ENCODE measurements around the gene BRK1.
"Not testable (repeated sequence)": the region's sequence is repeated elsewhere in the genome, so short reads cannot be mapped to it uniquely, and the experiment has no call there.

The BRK1 gene

GRCh38 chr3:10140996-10141546, 25.6 kb downstream of the BRK1 start:
- peaks cover 3% of the 10 kb centered on the region; the same call in 1 of the 2 replicates for H3K9me3 ChIP-seq
- H4K20me1 ChIP-seq: peaks cover 41% of the 10 kb centered on the region
- H3K4me3 ChIP-seq: peak overlapping the region; percentile 83; the same call in 1 of the 2 replicates
- H3K27me3 ChIP-seq: no peaks in the 10 kb centered on the region
- TF ChIP-seq Cebpa-rat (IDR thresholded peaks at IDR 0.05): no peak
- H3K27ac ChIP-seq: peak overlapping the region; percentile 92
- H3K9ac ChIP-seq: no peak overlapping the region
- peaks cover 37% of the 10 kb centered on the region for H3K4me1 ChIP-seq
- peak overlapping the region; percentile 87 for H3K4me2 ChIP-seq
- H3K36me3 ChIP-seq: peaks cover 27% of the 10 kb centered on the region

GRCh38 chr3:10142707-10143560, 27.5 kb downstream of the BRK1 start:
- peaks cover 60% of the 10 kb centered on the region for H4K20me1 ChIP-seq
- peaks cover 46% of the 10 kb centered on the region for H3K36me3 ChIP-seq
- H3K9ac ChIP-seq: peak overlapping the region; percentile 94
- peak overlapping the region; percentile 83 for H3K4me3 ChIP-seq
- H3K27me3 ChIP-seq: no peaks in the 10 kb centered on the region
- peak overlapping the region; percentile 92 for H3K27ac ChIP-seq
- H3K4me1 ChIP-seq: peaks cover 39% of the 10 kb centered on the region
- no peaks in the 10 kb centered on the region for H3K9me3 ChIP-seq
- TF ChIP-seq Cebpa-rat (IDR thresholded peaks at IDR 0.05): peak; percentile 52; the same call in 1 of the 2 replicates
- H3K4me2 ChIP-seq: peak overlapping the region; percentile 87

GRCh38 chr3:10145685-10146084, 30.2 kb downstream of the BRK1 start:
- H3K36me3 ChIP-seq: peaks cover 71% of the 10 kb centered on the region
- peaks cover 86% of the 10 kb centered on the region for H4K20me1 ChIP-seq
- no peak for TF ChIP-seq Cebpa-rat (IDR thresholded peaks at IDR 0.05)
- peak overlapping the region; percentile 87; the same call in 1 of the 2 replicates for H3K4me2 ChIP-seq
- no peak overlapping the region for H3K4me3 ChIP-seq
- H3K27ac ChIP-seq: no peak overlapping the region
- H3K4me1 ChIP-seq: peaks cover 39% of the 10 kb centered on the region
- no peak overlapping the region for H3K9ac ChIP-seq
- H3K27me3 ChIP-seq: no peaks in the 10 kb centered on the region
- H3K9me3 ChIP-seq: no peaks in the 10 kb centered on the region

- Histone ChIP-seq H3K36me3 (peaks cover 97% of the 10 kb centered on the region), H3K4me2 (no peak overlapping the region)
Measured at GRCh38 chr3:10149226-10149625, 33.8 kb downstream of the BRK1 start.

GRCh38 chr3:10150987-10151386, 35.5 kb downstream of the BRK1 start:
- TF ChIP-seq Cebpa-rat (IDR thresholded peaks at IDR 0.05): no peak
- peaks cover 6% of the 10 kb centered on the region; the same call in 1 of the 2 replicates for H3K4me1 ChIP-seq
- H3K27ac ChIP-seq: no peak overlapping the region
- H3K9ac ChIP-seq: no peak overlapping the region
- H3K4me3 ChIP-seq: no peak overlapping the region
- no peaks in the 10 kb centered on the region for H3K27me3 ChIP-seq
- H3K36me3 ChIP-seq: peaks cover 93% of the 10 kb centered on the region
- no peaks in the 10 kb centered on the region for H3K9me3 ChIP-seq
- no peak overlapping the region for H3K4me2 ChIP-seq
- H4K20me1 ChIP-seq: peaks cover 50% of the 10 kb centered on the region

More at GRCh38 chr3:10149226-10149625, 33.8 kb downstream of the BRK1 start:
- no peak for TF ChIP-seq Cebpa-rat (IDR thresholded peaks at IDR 0.05)
- H3K9ac ChIP-seq: no peak overlapping the region
- no peaks in the 10 kb centered on the region for H3K27me3 ChIP-seq
- no peak overlapping the region for H3K4me3 ChIP-seq
- no peak overlapping the region for H3K27ac ChIP-seq
- H3K9me3 ChIP-seq: no peaks in the 10 kb centered on the region
- peaks cover 23% of the 10 kb centered on the region for H3K4me1 ChIP-seq
- H4K20me1 ChIP-seq: peaks cover 68% of the 10 kb centered on the region

- Histone ChIP-seq H3K4me1 (no peaks in the 10 kb centered on the region), H3K36me3 (peaks cover 60% of the 10 kb centered on the region), H3K9ac (no peak overlapping the region), H3K27me3 (no peaks in the 10 kb centered on the region), H4K20me1 (peaks cover 15% of the 10 kb centered on the region), H3K27ac (no peak overlapping the region), H3K9me3 (no peaks in the 10 kb centered on the region), H3K4me2 (no peak overlapping the region), H3K4me3 (no peak overlapping the region)
- no peak for TF ChIP-seq Cebpa-rat (IDR thresholded peaks at IDR 0.05)
Measured at GRCh38 chr3:10154335-10155122, 39.1 kb downstream of the BRK1 start.

GRCh38 chr3:10155123-10155472, 39.6 kb downstream of the BRK1 start:
- TF ChIP-seq Cebpa-rat (IDR thresholded peaks at IDR 0.05): no peak
- no peaks in the 10 kb centered on the region for H3K27me3 ChIP-seq
- H3K4me2 ChIP-seq: no peak overlapping the region
- H3K4me3 ChIP-seq: no peak overlapping the region
- H3K9me3 ChIP-seq: no peaks in the 10 kb centered on the region
- no peak overlapping the region for H3K27ac ChIP-seq
- H4K20me1 ChIP-seq: peaks cover 9% of the 10 kb centered on the region
- peaks cover 54% of the 10 kb centered on the region for H3K36me3 ChIP-seq
- peaks cover 2% of the 10 kb centered on the region for H3K4me1 ChIP-seq
- no peak overlapping the region for H3K9ac ChIP-seq

GRCh38 chr3:10155658-10156057, 40.2 kb downstream of the BRK1 start:
- no peak overlapping the region for H3K4me2 ChIP-seq
- H3K27ac ChIP-seq: no peak overlapping the region
- no peak overlapping the region for H3K9ac ChIP-seq
- H3K4me3 ChIP-seq: no peak overlapping the region
- TF ChIP-seq Cebpa-rat (IDR thresholded peaks at IDR 0.05): no peak
- peaks cover 7% of the 10 kb centered on the region for H3K4me1 ChIP-seq
- no peaks in the 10 kb centered on the region for H3K9me3 ChIP-seq
- 0 out of 2 replicates have a peak, but pooled peaks cover 4% of the 10 kb centered on the region for H4K20me1 ChIP-seq
- H3K36me3 ChIP-seq: peaks cover 48% of the 10 kb centered on the region
- H3K27me3 ChIP-seq: no peaks in the 10 kb centered on the region

- Histone ChIP-seq H3K27ac (no peak overlapping the region), H3K27me3 (no peaks in the 10 kb centered on the region), H3K4me3 (no peak overlapping the region), H3K4me1 (peaks cover 21% of the 10 kb centered on the region), H3K36me3 (peaks cover 35% of the 10 kb centered on the region), H4K20me1 (no peaks in the 10 kb centered on the region), H3K4me2 (no peak overlapping the region), H3K9me3 (no peaks in the 10 kb centered on the region), H3K9ac (no peak overlapping the region)
- no peak for TF ChIP-seq Cebpa-rat (IDR thresholded peaks at IDR 0.05)
Measured at GRCh38 chr3:10157031-10157430, 41.6 kb downstream of the BRK1 start.

GRCh38 chr3:10158555-10158954, 43.1 kb downstream of the BRK1 start:
- H3K9ac ChIP-seq, H3K4me2 ChIP-seq, H3K9me3 ChIP-seq, H3K27ac ChIP-seq, H3K4me3 ChIP-seq, H4K20me1 ChIP-seq, H3K27me3 ChIP-seq: not testable (repeated sequence)
- peaks cover 19% of the 10 kb centered on the region for H3K36me3 ChIP-seq
- peaks cover 26% of the 10 kb centered on the region for H3K4me1 ChIP-seq
